GM23248 (cell line): ENCODE results near the gene MEIS2. TPM values are rescaled to one million over a fixed set of nuclear protein-coding genes. Genes with fewer than 3 reads are reported as not detected.

ENCODE experiments used
- DNase-seq: peaks from one replicate; pipeline ENCODE4 v3.0.0-alpha.2; 2015
- H2AFZ ChIP-seq: fragments of 200-600 bp; sonication (generic); 2 replicates; pipeline ENCODE4 v1.6.1; 2016; ENCODE audit warnings: antibody characterized with exemption
- H3F3A ChIP-seq: fragments of 200-600 bp; sonication (generic); 2 replicates; pipeline ENCODE4 v1.6.1; 2016; ENCODE audit warnings: mild to moderate bottlenecking, antibody characterized with exemption, mixed run types; ENCODE audit not compliant: insufficient read depth
- H3K27ac ChIP-seq: fragments of 200-600 bp; sonication (generic); 2 replicates; pipeline ENCODE4 v1.5.1; 2016; ENCODE audit warnings: mild to moderate bottlenecking
- H3K27me3 ChIP-seq: fragments of 200-600 bp; sonication (generic); replicated peaks from 2 replicates; pipeline ENCODE4 v1.6.1; 2016; ENCODE audit warnings: mild to moderate bottlenecking; ENCODE audit not compliant: insufficient read depth
- H3K36me3 ChIP-seq: fragments of 200-600 bp; sonication (generic); 2 replicates; pipeline ENCODE4 v1.6.1; 2016; ENCODE audit warnings: low read depth, mild to moderate bottlenecking
- H3K4me1 ChIP-seq: fragments of 200-600 bp; sonication (generic); 2 replicates; pipeline ENCODE4 v1.6.1; 2016; ENCODE audit warnings: mild to moderate bottlenecking; ENCODE audit not compliant: insufficient read depth
- H3K4me2 ChIP-seq: fragments of 200-600 bp; sonication (generic); one replicate; pipeline ENCODE4 v1.6.1; 2016; ENCODE audit warnings: mild to moderate bottlenecking; ENCODE audit not compliant: unreplicated experiment
- H3K4me3 ChIP-seq: fragments of 200-600 bp; sonication (generic); 2 replicates; pipeline ENCODE4 v1.5.1; 2016; ENCODE audit warnings: mild to moderate bottlenecking
- H3K79me2 ChIP-seq: fragments of 200-600 bp; sonication (generic); 2 replicates; pipeline ENCODE4 v1.6.1; 2016; ENCODE audit warnings: mild to moderate bottlenecking; ENCODE audit not compliant: insufficient read depth
- H3K9ac ChIP-seq: fragments of 200-600 bp; sonication (generic); 2 replicates; pipeline ENCODE4 v1.6.1; 2016; ENCODE audit warnings: mild to moderate bottlenecking
- H3K9me2 ChIP-seq: fragments of 200-600 bp; sonication (generic); 2 replicates; pipeline ENCODE4 v1.6.1; 2016; ENCODE audit warnings: mixed run types, mild to moderate bottlenecking, moderate library complexity; ENCODE audit not compliant: insufficient read depth
- H3K9me3 ChIP-seq: fragments of 200-600 bp; sonication (generic); one replicate; pipeline ENCODE4 v1.6.1; 2017; ENCODE audit warnings: low read depth
- H4K20me1 ChIP-seq: fragments of 200-600 bp; sonication (generic); 2 replicates; pipeline ENCODE4 v1.6.0; 2016; ENCODE audit not compliant: insufficient read depth
- EZH2 ChIP-seq: fragments of 200-600 bp; sonication (generic); IDR thresholded peaks from 2 replicates; pipeline ENCODE4 v1.6.1; 2018; ENCODE audit warnings: antibody characterized with exemption, mild to moderate bottlenecking; ENCODE audit not compliant: insufficient read depth, poor library complexity, severe bottlenecking
- EZH2phosphoT487 ChIP-seq: fragments of 200-600 bp; sonication (generic); IDR thresholded peaks from 2 replicates; pipeline ENCODE4 v1.6.1; 2018; ENCODE audit warnings: antibody characterized with exemption, moderate library complexity, mild to moderate bottlenecking, low read depth; ENCODE audit not compliant: insufficient read depth
- WGBS, 2 experiments: methylation state at CpG; one replicate each; pipeline ENCODE4 v1.1.6; 2015 to 2017; ENCODE audit warnings: low lambda C conversion rate in 2 of 2, low coverage in 1 of 2; ENCODE audit errors: missing lambda C conversion rate in 2 of 2; 5-methylcytosine and 5-hydroxymethylcytosine counted together
- in situ Hi-C: fragments of 300-500 bp; cut with MboI; formaldehyde crosslinking; loops from 2 replicates; pipeline ENCODE4 v1.15.0; 2020
- polyA plus RNA-seq: library from polyadenylated mRNA; unstranded; fragments of >200 nt; fragmentation: Nextera tagmentation; extraction: Ambion mirVana; gene quantifications from 2 replicates; pipeline ENCODE4 v1.2.1, GENCODE V29; 2016
- total RNA-seq: library from RNA; depleted of rRNA; stranded (reverse); fragments of >200 nt; shearing (Covaris generic); gene quantifications from 2 replicates; pipeline ENCODE4 v1.2.3, GENCODE V29; 2014

MEIS2 gene
- total and polyA plus RNA-seq, 2 experiments from 2014 or later = 23.7 to 24.1 TPM

DNA sequence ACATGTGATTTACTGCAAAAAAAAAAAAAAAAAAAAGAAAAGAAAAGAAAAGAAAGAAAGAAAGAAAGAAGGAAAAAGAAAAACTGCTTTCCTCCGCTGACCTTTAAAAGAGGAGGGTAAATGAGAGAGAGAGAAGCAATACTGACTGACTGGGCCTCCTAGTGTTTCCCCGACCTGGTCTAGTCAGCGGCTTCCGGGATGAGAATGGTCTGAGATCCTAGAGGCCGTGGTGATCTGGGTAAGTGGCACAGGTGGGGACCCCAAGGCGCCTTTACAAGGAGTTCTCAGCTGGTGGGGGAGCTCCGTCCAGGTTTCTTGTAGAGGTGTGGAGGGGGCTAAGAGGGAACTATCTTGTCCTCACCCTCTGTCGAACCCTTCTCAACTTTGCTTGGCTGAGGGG lies 223.1 kb downstream of the MEIS2 start:
- no peaks in the 10 kb centered on the region for H3K4me1 ChIP-seq
- no peak overlapping the region for H3K4me3 ChIP-seq
- no peak overlapping the region for H3K9ac ChIP-seq
- H3K36me3 ChIP-seq = no peaks in the 10 kb centered on the region
- H4K20me1 ChIP-seq = no peaks in the 10 kb centered on the region
- no peak overlapping the region for H3K4me2 ChIP-seq
- H3F3A ChIP-seq = no peaks in the 10 kb centered on the region
- H3K79me2 ChIP-seq = no peaks in the 10 kb centered on the region
- H3K9me2 ChIP-seq = no peaks in the 10 kb centered on the region
- H3K27me3 ChIP-seq = 0 out of 2 replicates have a peak, but pooled peaks cover 4% of the 10 kb centered on the region
- in situ Hi-C loops = loop anchor here (25.0 kb wide), 1 partner anchor 235 kb away; the partner anchor contains the start of gene MEIS2
- H3K9me3 ChIP-seq = no peaks in the 10 kb centered on the region
- TF ChIP-seq EZH2phosphoT487 (no peak), EZH2 (no peak)
- no peak overlapping the region for H3K27ac ChIP-seq
- WGBS, 2 experiments = 84% methylated on average over 8 of the region's 8 CpGs
- H2AFZ ChIP-seq = no peak overlapping the region
- no peak for DNase-seq

DNA sequence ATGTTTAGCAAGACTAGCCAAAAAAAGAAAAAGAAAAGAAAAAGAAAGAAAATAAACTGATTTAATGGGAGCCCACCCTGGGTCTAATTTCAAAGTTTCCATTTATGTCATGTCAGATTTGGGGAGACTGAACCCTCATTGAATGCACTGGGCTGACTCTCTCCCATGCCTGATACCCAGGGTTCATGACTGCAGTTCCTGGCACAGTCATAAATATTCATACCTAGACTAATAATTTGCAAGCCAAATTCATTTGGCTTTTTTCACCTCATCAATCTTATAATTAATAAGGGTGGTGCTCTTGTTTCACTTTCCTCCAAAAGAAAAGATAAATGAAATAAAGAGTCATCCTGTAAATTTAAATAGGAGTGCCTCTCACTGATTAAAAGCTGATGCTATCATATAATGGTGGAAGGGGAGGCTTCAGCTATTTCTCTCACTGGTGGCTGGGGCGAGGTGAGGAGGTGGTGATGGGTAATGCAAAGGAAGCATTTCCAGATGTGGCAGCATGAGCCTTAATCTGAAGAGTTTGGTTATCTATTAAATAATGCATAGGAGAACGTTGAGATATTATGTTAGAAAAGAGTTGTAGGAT lies 224.5 kb downstream of the MEIS2 start:
- in situ Hi-C loops = loop anchor here (25.0 kb wide), 1 partner anchor 236 kb away; the partner anchor contains the start of gene MEIS2
- H3K27ac ChIP-seq = no peak overlapping the region
- H2AFZ ChIP-seq = no peak overlapping the region
- H3F3A ChIP-seq = no peaks in the 10 kb centered on the region
- no peak for DNase-seq
- H3K27me3 ChIP-seq = no peaks in the 10 kb centered on the region
- no peaks in the 10 kb centered on the region for H4K20me1 ChIP-seq
- TF ChIP-seq EZH2phosphoT487 = no peak
- no peak for TF ChIP-seq EZH2
- 27 to 29% methylated on average over 2 of the region's 2 CpGs for WGBS, 2 experiments
- H3K9ac ChIP-seq = no peak overlapping the region
- no peaks in the 10 kb centered on the region for H3K9me3 ChIP-seq
- no peaks in the 10 kb centered on the region for H3K79me2 ChIP-seq
- H3K4me1 ChIP-seq = no peaks in the 10 kb centered on the region
- H3K4me3 ChIP-seq = no peak overlapping the region
- H3K4me2 ChIP-seq = no peak overlapping the region
- no peaks in the 10 kb centered on the region for H3K36me3 ChIP-seq
- H3K9me2 ChIP-seq = no peaks in the 10 kb centered on the region

DNA sequence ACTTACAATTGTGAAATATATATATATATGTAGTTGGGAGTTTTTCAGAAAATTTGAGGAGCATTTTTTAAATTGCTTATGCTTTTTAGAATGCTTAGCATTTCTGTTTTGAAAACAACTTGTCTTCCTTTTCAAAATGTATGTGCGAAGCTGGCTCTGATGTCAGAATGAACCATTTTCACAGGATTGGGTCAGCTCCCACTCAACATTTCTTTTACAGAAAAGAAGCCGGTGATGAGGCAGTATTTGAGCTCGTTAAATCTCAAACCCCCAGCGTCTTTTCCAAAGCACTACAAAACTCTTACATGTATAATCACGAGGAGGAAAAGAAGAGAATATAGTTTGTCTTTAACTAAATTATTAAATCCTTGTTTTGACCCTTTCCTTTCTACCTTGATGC lies 225.4 kb downstream of the MEIS2 start:
- no peaks in the 10 kb centered on the region for H3K9me3 ChIP-seq
- in situ Hi-C loops = loop anchor here (25.0 kb wide), 1 partner anchor 237 kb away; the partner anchor contains the start of gene MEIS2
- DNase-seq = no peak
- no peak overlapping the region for H3K27ac ChIP-seq
- H2AFZ ChIP-seq = no peak overlapping the region
- H3K4me3 ChIP-seq = no peak overlapping the region
- H3F3A ChIP-seq = no peaks in the 10 kb centered on the region
- no peaks in the 10 kb centered on the region for H3K9me2 ChIP-seq
- H4K20me1 ChIP-seq = no peaks in the 10 kb centered on the region
- 88 to 90% methylated on average over 5 of the region's 5 CpGs for WGBS, 2 experiments
- H3K36me3 ChIP-seq = no peaks in the 10 kb centered on the region
- no peak overlapping the region for H3K4me2 ChIP-seq
- no peak for TF ChIP-seq EZH2
- TF ChIP-seq EZH2phosphoT487 = no peak
- no peaks in the 10 kb centered on the region for H3K79me2 ChIP-seq
- no peak overlapping the region for H3K9ac ChIP-seq
- no peaks in the 10 kb centered on the region for H3K4me1 ChIP-seq
- no peaks in the 10 kb centered on the region for H3K27me3 ChIP-seq

DNA sequence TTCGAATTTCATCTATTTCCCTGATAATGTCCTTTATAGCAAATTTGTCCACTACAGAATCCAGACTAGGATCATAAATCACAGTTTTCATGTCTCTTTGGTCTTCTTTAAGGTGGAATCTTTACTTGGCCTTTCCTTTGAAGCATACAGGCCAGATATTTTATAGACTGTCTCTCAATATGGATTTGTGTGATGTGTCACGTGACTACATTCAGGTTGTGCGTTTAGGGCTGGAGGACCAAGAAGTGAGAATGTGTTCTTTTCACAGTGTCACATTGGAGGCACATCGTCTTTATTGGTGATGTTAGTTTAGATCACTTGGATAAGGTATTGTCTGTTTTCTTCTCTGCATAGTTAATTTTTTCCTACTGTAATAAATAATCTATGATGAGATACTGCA lies 232.9 kb downstream of the MEIS2 start:
- Histone ChIP-seq H3K79me2 (no peaks in the 10 kb centered on the region), H3K4me2 (no peak overlapping the region), H3K9me2 (no peaks in the 10 kb centered on the region), H3K27me3 (no peaks in the 10 kb centered on the region), H3K36me3 (no peaks in the 10 kb centered on the region), H3K4me1 (peaks cover 4% of the 10 kb centered on the region; the same call in 1 of the 2 replicates), H3F3A (no peaks in the 10 kb centered on the region), H4K20me1 (no peaks in the 10 kb centered on the region), H3K27ac (no peak overlapping the region), H3K9me3 (no peaks in the 10 kb centered on the region), H2AFZ (no peak overlapping the region), H3K4me3 (no peak overlapping the region), H3K9ac (no peak overlapping the region)
- in situ Hi-C loops = no loop called here
- WGBS, 2 experiments = 73 to 77% methylated on average over 4 of the region's 4 CpGs
- TF ChIP-seq EZH2 (no peak), EZH2phosphoT487 (no peak)
- DNase-seq = no peak
